SK-N-SH treated with all-trans-retinoic acid at 6 μM for 48 hours (cell line): ENCODE measurements around the gene MFN2.

Experiments
- POU6F1 ChIP-seq: fragments of 250-450 bp; sonication (Bioruptor Pico); IDR thresholded peaks from 2 replicates; pipeline ENCODE4 v1.8.0; 2021; ENCODE audit warnings: low read depth, mild to moderate bottlenecking, moderate library complexity, borderline replicate concordance
- RARB ChIP-seq: fragments of 250-450 bp; sonication (Bioruptor Pico); IDR thresholded peaks from 2 replicates; pipeline ENCODE4 v1.8.0; 2021; ENCODE audit warnings: mild to moderate bottlenecking, moderate library complexity
- TSHZ2 ChIP-seq: fragments of 250-450 bp; sonication (Bioruptor Pico); IDR thresholded peaks from 2 replicates; pipeline ENCODE4 v1.5.0; 2020; ENCODE audit warnings: mild to moderate bottlenecking, moderate library complexity
- ZFP3 ChIP-seq: fragments of 250-450 bp; sonication (Bioruptor Pico); IDR thresholded peaks from 2 replicates; pipeline ENCODE4 v1.5.0; 2020; ENCODE audit warnings: mild to moderate bottlenecking, moderate library complexity

DNA sequence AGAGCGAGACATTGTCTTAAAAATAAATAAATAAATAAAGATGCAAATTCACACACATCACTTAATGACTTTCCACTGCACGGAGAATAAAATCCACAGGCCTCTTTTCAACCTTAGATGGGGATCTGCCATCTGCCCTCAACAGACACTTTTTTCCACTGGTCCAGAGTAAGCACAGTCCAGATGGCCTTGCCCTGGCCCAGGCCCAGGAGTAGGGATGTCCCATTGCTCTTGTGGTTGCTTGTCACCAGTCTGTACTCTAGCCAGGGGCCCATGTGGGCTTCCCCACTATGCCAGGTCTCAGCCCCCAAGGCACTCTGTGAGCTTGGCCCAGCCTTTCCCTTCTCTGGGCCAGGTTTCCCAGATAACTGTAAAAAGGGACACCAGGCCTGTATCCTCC lies 28.3 kb upstream of the MFN2 start:
- TF ChIP-seq ZFP3 (CRISPR knock-in tag): no peak
- TF ChIP-seq RARB: no peak
- TF ChIP-seq POU6F1 (CRISPR knock-in tag): no peak
- TF ChIP-seq TSHZ2 (CRISPR knock-in tag): no peak
